ENCODE results near the gene PDE8B. TPM values are rescaled to one million over a fixed set of nuclear protein-coding genes. Genes with fewer than 3 reads are reported as not detected.

PDE8B gene
- total RNA-seq, 1 donor from 2014 or later: 5.3 TPM

GRCh38 chr5:77232574-77233358 is 22.3 kb downstream of the PDE8B start:
- H3K4me3 ChIP-seq: no peak overlapping the region
- no peak overlapping the region for H3K27ac ChIP-seq
- no peaks in the 10 kb centered on the region for H3K36me3 ChIP-seq
- intact Hi-C loops (cut with DNase I): no loop called here
- H3K9me3 ChIP-seq: no peaks in the 10 kb centered on the region
- ATAC-seq (peak; percentile 73 to 84), DNase-seq (peak; percentile 63)
- H3K4me1 ChIP-seq: peaks cover 3% of the 10 kb centered on the region
- TF ChIP-seq CTCF (IDR thresholded peaks at IDR 0.05): no peak
- H3K27me3 ChIP-seq (ENCODE audit: low read depth): no peaks in the 10 kb centered on the region

- Histone ChIP-seq H3K4me1 (no peaks in the 10 kb centered on the region), H3K4me3 (no peak overlapping the region), H3K36me3 (no peaks in the 10 kb centered on the region), H3K9me3 (no peaks in the 10 kb centered on the region), H3K27me3 (ENCODE audit: low read depth) (no peaks in the 10 kb centered on the region), H3K27ac (no peak overlapping the region)
- ATAC-seq (no peak), DNase-seq (no peak)
- TF ChIP-seq CTCF (IDR thresholded peaks at IDR 0.05): no peak
- intact Hi-C loops (cut with DNase I): no loop called here
These were observed 25.6 kb downstream of the PDE8B start for GRCh38 chr5:77235846-77236721.

- Histone ChIP-seq H3K4me3 (no peak overlapping the region), H3K9me3 (no peaks in the 10 kb centered on the region), H3K27me3 (ENCODE audit: low read depth) (no peaks in the 10 kb centered on the region), H3K27ac (no peak overlapping the region), H3K36me3 (no peaks in the 10 kb centered on the region), H3K4me1 (no peaks in the 10 kb centered on the region)
- peak; percentile 17 for TF ChIP-seq CTCF (IDR thresholded peaks at IDR 0.05)
- DNase-seq: no peak
- intact Hi-C loops (cut with DNase I): no loop called here
- ATAC-seq: no peak
These were observed 28.8 kb downstream of the PDE8B start for GRCh38 chr5:77239126-77239741.

GRCh38 chr5:77241444-77241843 is 31.0 kb downstream of the PDE8B start:
- Histone ChIP-seq H3K9me3 (no peaks in the 10 kb centered on the region), H3K4me3 (no peak overlapping the region), H3K4me1 (no peaks in the 10 kb centered on the region), H3K27ac (no peak overlapping the region), H3K27me3 (ENCODE audit: low read depth) (no peaks in the 10 kb centered on the region), H3K36me3 (no peaks in the 10 kb centered on the region)
- no peak for TF ChIP-seq CTCF (IDR thresholded peaks at IDR 0.05)
- DNase-seq: no peak
- intact Hi-C loops (cut with DNase I): no loop called here
- ATAC-seq: no peak

- DNase-seq (no peak), ATAC-seq (no peak)
- no peak for TF ChIP-seq CTCF (IDR thresholded peaks at IDR 0.05)
- no peaks in the 10 kb centered on the region for H3K4me1 ChIP-seq
- intact Hi-C loops (cut with DNase I): no loop called here
- no peaks in the 10 kb centered on the region for H3K9me3 ChIP-seq
- H3K27me3 ChIP-seq (ENCODE audit: low read depth): no peaks in the 10 kb centered on the region
- H3K27ac ChIP-seq: no peak overlapping the region
- H3K36me3 ChIP-seq: no peaks in the 10 kb centered on the region
- H3K4me3 ChIP-seq: no peak overlapping the region
These were observed 39.0 kb downstream of the PDE8B start for GRCh38 chr5:77249475-77249874.

Measured in lower lobe of right lung (tissue), 2 donors.